DND-41 (cell line): ENCODE measurements around the gene USP32.

Experiments
- ATAC-seq: fragments of 200-7000 bp; cut with Tn5 transposase; 3 replicates; pipeline ENCODE4 v1.9.1; 2021; ENCODE audit warnings: low read depth; ENCODE audit not compliant: insufficient read depth
- DNase-seq: peaks from one replicate; pipeline ENCODE4 v3.0.0-alpha.2; 2020
- H2AFZ ChIP-seq: 2 replicates; pipeline ENCODE4 v1.6.0; 2012; ENCODE audit warnings: low read depth, low read length
- H3K27ac ChIP-seq: 2 replicates; pipeline ENCODE4 v1.5.1; 2012; ENCODE audit warnings: low read length, inconsistent platforms
- H3K27me3 ChIP-seq: fragments of 200-600 bp; sonication (generic); 2 replicates; pipeline ENCODE4 v1.6.0; 2012; ENCODE audit warnings: low read length, mild to moderate bottlenecking, inconsistent platforms; ENCODE audit not compliant: insufficient read depth, poor library complexity
- H3K36me3 ChIP-seq: 2 replicates; pipeline ENCODE4 v1.5.1; 2012; ENCODE audit warnings: low read length, inconsistent platforms; ENCODE audit not compliant: insufficient read depth
- H3K4me1 ChIP-seq: 2 replicates; pipeline ENCODE4 v1.5.1; 2012; ENCODE audit warnings: mild to moderate bottlenecking, low read length; ENCODE audit not compliant: insufficient read depth
- H3K4me2 ChIP-seq: 2 replicates; pipeline ENCODE4 v1.6.0; 2012; ENCODE audit warnings: mild to moderate bottlenecking, moderate library complexity, low read length, inconsistent platforms; ENCODE audit not compliant: insufficient read depth
- H3K4me3 ChIP-seq, 2 experiments: fragments of 200-600 bp in 1 of 2; shearing (Covaris generic) in 1 of 2; 2 replicates each; pipeline ENCODE4 v1.5.1; 2012 to 2016; ENCODE audit warnings: inconsistent platforms in 2 of 2, low read length in 2 of 2, mild to moderate bottlenecking in 2 of 2, low read depth in 1 of 2, moderate library complexity in 1 of 2
- H3K79me2 ChIP-seq: 2 replicates; pipeline ENCODE4 v1.6.0; 2012; ENCODE audit warnings: low read length, inconsistent platforms; ENCODE audit not compliant: insufficient read depth
- H3K9ac ChIP-seq: 2 replicates; pipeline ENCODE4 v1.6.0; 2012; ENCODE audit warnings: low read depth, mild to moderate bottlenecking, inconsistent platforms, low read length, moderate library complexity
- H3K9me3 ChIP-seq: 2 replicates; pipeline ENCODE4 v1.5.1; 2012; ENCODE audit warnings: low read length, moderate library complexity, mild to moderate bottlenecking, inconsistent platforms; ENCODE audit not compliant: insufficient read depth, severe bottlenecking
- H4K20me1 ChIP-seq: 2 replicates; pipeline ENCODE4 v1.6.0; 2012; ENCODE audit warnings: low read length; ENCODE audit not compliant: insufficient read depth
- EZH2 ChIP-seq: IDR thresholded peaks from 3 replicates; pipeline ENCODE4 v1.6.1; 2012; ENCODE audit warnings: borderline replicate concordance, low read depth, mild to moderate bottlenecking, moderate library complexity, low read length, inconsistent platforms; ENCODE audit not compliant: severe bottlenecking
- TF ChIP-seq, protein P1 (sequence below): IDR thresholded peaks from 2 replicates; pipeline ENCODE4 v1.5.1; 2012; ENCODE audit warnings: borderline replicate concordance, low read length, moderate library complexity, mild to moderate bottlenecking; ENCODE audit not compliant: poor library complexity, severe bottlenecking; ENCODE audit errors: extremely low read depth

The USP32 gene

DNA sequence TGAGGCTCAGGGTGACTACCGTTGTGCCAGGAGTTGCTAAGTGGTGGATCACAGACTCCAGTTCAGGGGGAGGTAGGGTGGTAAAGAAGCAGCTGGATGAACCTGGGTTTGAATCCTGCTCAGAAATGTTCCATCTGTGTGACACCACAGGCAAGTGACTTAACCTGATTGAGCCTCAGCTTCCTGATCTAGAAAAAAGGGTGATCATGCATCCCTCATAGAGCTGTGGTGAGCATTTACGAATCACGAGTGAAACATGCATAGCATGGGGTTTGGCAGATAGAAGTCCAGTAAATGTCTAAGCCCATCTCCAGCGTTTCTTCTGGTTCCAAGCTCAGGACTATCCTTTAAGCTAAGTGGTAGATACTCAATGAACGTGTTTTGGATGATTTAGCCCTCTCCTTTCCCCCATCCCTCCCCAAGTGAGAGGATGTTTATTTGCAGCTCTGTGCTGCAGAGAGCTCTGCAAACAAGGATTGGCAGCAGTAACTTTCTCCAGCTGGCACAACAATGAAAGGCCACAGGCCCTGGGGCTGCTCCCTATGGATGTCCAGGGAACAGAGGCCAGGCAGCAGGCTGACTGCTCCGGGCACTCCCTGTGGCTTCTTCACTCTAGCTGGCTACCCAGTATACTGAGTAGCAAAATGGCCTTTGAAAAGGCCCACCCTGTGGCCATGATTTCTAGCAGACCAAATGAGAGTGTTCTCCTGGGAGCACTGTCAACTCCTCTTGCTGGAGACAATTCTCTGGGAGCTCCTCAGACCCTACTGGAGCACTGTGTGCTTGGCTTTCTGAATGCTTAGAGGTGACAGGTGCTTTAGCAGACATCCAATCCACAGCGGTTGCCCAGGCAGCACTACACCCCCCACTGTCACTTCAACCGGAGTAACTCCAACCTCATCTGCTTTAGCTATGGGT, 220.8 kb downstream of the USP32 start:
- Histone ChIP-seq H3K9ac (no peak overlapping the region), H4K20me1 (no peaks in the 10 kb centered on the region), H3K36me3 (no peaks in the 10 kb centered on the region), H3K9me3 (no peaks in the 10 kb centered on the region), H3K4me3 (no peak overlapping the region), H3K27ac (peak overlapping the region; percentile 53), H3K4me1 (peaks cover 16% of the 10 kb centered on the region), H2AFZ (peak overlapping the region; percentile 40), H3K79me2 (no peaks in the 10 kb centered on the region), H3K4me2 (no peak overlapping the region), H3K27me3 (no peaks in the 10 kb centered on the region)
- ATAC-seq (no peak; the same call in 2 of the 3 replicates), DNase-seq (no peak)
- TF ChIP-seq, protein P1, sequence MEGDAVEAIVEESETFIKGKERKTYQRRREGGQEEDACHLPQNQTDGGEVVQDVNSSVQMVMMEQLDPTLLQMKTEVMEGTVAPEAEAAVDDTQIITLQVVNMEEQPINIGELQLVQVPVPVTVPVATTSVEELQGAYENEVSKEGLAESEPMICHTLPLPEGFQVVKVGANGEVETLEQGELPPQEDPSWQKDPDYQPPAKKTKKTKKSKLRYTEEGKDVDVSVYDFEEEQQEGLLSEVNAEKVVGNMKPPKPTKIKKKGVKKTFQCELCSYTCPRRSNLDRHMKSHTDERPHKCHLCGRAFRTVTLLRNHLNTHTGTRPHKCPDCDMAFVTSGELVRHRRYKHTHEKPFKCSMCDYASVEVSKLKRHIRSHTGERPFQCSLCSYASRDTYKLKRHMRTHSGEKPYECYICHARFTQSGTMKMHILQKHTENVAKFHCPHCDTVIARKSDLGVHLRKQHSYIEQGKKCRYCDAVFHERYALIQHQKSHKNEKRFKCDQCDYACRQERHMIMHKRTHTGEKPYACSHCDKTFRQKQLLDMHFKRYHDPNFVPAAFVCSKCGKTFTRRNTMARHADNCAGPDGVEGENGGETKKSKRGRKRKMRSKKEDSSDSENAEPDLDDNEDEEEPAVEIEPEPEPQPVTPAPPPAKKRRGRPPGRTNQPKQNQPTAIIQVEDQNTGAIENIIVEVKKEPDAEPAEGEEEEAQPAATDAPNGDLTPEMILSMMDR = no peak
- TF ChIP-seq EZH2 = no peak

DNA sequence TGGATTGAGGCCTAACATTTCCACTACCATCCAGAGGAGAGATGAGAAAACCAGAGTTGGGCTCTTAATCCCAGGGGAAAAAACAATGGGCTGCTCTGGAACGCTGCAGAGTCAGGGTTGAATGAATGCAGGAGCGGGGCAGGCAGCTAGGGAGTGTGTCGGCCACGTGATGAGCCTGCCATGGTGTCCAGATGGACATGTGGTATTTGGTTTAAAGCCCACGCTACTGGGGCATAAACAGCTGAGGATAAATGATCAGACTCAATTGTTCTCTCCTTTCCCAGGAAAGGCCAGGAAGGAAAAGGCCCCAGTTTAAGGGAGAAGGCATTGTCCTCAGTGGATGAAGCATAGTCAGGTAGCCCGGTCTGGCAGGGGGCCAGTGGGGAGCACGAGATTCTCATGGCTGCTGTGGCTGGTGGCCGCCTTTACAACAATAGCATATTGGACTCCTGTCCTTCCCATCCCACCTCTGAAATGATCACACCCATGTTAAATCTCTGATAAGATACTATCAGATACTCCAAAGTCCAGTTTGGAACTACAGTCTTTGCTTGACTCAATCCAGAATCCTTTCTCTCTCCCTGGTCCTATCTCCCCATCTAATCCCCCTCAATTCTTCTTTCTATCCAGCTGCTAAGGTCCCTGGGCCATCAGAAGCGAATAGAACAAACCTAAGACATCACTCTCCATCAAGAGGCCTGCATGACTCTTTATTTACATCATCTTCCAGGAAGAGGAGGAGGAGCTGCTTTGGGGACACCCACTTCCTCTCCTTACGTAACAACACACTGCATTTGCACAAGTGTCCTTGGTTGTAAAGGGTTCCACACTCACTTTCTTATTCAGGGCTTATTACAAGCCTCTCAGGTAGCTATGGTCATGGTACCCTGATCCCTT, 221.8 kb downstream of the USP32 start:
- Histone ChIP-seq H3K79me2 (no peaks in the 10 kb centered on the region), H3K36me3 (no peaks in the 10 kb centered on the region), H3K4me2 (no peak overlapping the region), H3K27ac (peak overlapping the region; percentile 53), H3K4me1 (peaks cover 16% of the 10 kb centered on the region), H3K27me3 (no peaks in the 10 kb centered on the region), H3K9me3 (no peaks in the 10 kb centered on the region), H4K20me1 (no peaks in the 10 kb centered on the region), H3K4me3 (no peak overlapping the region), H2AFZ (peak overlapping the region; percentile 40), H3K9ac (no peak overlapping the region)
- TF ChIP-seq EZH2 = no peak
- TF ChIP-seq, protein P1 = no peak
- peak; percentile 83 for ATAC-seq
- DNase-seq = peak; percentile 59

DNA sequence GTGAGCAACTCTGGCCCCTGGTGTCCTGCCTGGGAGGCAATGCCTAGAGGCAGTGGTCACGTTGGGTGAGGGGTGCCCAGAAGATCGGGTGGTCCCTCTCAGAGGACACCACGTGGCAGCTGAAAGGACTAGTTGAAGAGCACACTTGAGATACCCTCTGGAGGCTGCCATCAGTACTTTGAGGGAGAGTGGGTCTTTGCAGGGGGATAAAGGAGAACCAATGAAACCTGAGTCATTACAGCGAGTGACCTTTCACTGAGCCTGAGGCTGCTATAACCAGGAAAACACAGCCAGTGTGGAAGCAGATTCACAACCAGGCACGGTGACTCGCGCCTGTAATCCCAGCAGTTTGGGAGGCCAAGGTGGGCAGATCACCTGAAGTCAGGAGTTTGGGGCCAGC, 223.3 kb downstream of the USP32 start:
- peaks cover 16% of the 10 kb centered on the region for H3K4me1 ChIP-seq
- no peaks in the 10 kb centered on the region for H3K27me3 ChIP-seq
- H3K79me2 ChIP-seq = no peaks in the 10 kb centered on the region
- no peaks in the 10 kb centered on the region for H3K9me3 ChIP-seq
- H2AFZ ChIP-seq = no peak overlapping the region
- ATAC-seq = no peak
- no peak overlapping the region for H3K27ac ChIP-seq
- H4K20me1 ChIP-seq = no peaks in the 10 kb centered on the region
- no peak overlapping the region for H3K4me2 ChIP-seq
- no peak overlapping the region for H3K9ac ChIP-seq
- no peaks in the 10 kb centered on the region for H3K36me3 ChIP-seq
- no peak overlapping the region for H3K4me3 ChIP-seq
- TF ChIP-seq, protein P1 = no peak
- no peak for TF ChIP-seq EZH2
- no peak for DNase-seq
